GM21825 (cell line): ENCODE measurements around the gene CCL22.
"Not testable (repeated sequence)": the region's sequence is repeated elsewhere in the genome, so short reads cannot be mapped to it uniquely, and the experiment has no call there.

ENCODE experiments used
- ATAC-seq: cut with Tn5 transposase; IDR thresholded peaks from one replicate; pipeline ENCODE4 v1.9.1; 2021; ENCODE audit warnings: mild to moderate bottlenecking, moderate library complexity; ENCODE audit not compliant: unreplicated experiment

CCL22 gene

DNA sequence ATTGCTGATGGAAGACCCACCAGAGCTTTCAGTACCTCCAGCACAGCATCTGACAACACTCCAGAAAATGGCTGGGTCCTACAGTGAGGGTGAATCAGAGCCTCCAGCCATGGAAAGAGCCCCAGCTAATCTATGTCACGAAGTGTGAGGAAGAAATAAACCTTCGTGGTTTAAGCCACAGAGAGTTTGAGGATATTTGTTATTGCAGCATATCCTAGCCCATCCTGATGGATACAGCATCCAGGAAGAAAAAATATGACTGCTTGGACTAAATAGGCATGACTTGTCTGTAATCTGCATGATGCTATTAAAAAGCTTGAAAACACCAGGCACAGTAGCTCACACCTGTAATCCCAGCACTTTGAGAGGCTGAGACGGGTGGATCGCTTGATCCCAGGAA is 32.7 kb downstream of the CCL22 start:
- no peak for ATAC-seq

DNA sequence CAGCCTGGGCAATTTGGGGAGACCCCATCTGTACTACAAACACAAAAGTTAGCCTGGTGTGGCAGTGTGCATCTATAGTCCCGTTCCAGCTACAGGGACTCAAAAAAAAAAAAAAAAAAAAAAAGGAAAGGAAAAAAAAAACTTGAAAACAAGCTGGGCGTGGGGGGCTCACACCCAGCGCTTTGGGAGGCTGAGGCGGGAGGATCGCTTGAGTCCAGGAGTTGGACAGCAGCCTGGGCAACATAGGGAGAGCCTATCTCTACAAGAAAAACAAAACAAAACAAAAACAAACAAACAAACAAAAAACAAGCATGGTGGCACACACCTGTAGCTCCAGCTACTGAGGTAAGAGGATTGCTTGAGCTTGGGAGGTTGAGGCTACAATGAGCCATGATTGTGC is 33.1 kb downstream of the CCL22 start:
- no peak for ATAC-seq

GRCh38 chr16:57392694-57393093 is 34.1 kb downstream of the CCL22 start:
- ATAC-seq, result no peak

- no peak for ATAC-seq
Measured at GRCh38 chr16:57394444-57394843, 35.9 kb downstream of the CCL22 start.

DNA sequence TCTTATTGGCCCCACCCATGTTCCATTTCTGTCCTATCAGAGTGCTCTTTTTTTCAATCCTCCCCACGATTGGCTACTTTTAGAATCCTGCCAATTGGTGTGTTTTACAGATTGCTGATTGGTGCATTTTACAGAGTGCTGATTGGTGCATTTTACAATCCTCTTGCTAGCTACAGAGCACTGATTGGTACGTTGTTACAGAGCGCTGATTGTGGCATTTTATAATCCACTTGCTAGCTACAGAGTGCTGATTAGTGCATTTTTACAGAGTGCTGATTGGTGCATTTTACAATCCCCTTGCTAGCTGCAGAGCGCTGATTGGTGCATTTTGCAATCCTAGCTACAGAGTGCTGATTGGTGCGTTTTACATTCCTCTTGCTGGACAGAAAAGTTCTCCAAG is 36.4 kb downstream of the CCL22 start:
- ATAC-seq, result no peak

GRCh38 chr16:57396786-57397185 is 38.2 kb downstream of the CCL22 start:
- ATAC-seq, result no peak

- not testable (repeated sequence) for ATAC-seq
Measured at GRCh38 chr16:57397493-57397892, 38.9 kb downstream of the CCL22 start.

DNA sequence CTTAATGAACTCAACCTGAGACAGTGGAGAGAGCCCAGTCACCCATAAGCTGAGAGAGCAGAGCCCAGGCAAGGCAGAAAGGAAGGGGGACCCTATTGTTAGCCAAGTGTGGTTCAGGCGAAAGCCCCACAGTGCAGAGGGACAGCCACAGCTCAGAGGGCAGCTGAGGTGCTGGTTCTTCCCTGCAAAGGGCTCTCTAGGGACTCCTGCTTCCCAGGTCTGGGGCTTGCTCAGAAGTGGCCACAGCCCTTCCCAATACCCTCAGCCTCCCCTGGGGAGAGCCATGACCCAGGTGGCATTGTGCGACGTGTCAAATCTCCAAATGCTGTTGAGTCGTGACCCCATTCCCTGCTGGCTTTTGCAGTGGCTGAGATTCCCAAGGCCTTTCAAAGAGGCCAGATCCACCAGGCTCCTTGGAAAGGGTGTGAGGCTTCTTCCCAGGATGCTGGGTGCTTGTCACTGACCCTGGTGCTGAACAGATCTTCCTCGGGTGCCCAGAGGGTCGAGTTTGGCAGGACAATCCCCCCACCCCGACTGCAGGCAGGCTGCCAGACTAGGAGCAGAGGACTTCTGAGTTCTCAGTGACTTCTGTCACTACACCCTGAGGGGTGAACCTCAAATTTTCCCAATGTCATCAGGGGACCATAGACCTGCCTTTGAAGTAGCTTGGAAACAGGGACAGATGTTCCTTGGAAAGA is 43.5 kb downstream of the CCL22 start:
- ATAC-seq, result no peak

- ATAC-seq, result no peak
Measured at GRCh38 chr16:57403965-57404817, 45.6 kb downstream of the CCL22 start, which contains the start of gene CCL17. CCL17 (plus strand) TSS chr16:57404767; CDS start chr16:57413933, 9,166 bp downstream.

GRCh38 chr16:57405097-57405496 is 46.5 kb downstream of the CCL22 start:
- ATAC-seq, result no peak

DNA sequence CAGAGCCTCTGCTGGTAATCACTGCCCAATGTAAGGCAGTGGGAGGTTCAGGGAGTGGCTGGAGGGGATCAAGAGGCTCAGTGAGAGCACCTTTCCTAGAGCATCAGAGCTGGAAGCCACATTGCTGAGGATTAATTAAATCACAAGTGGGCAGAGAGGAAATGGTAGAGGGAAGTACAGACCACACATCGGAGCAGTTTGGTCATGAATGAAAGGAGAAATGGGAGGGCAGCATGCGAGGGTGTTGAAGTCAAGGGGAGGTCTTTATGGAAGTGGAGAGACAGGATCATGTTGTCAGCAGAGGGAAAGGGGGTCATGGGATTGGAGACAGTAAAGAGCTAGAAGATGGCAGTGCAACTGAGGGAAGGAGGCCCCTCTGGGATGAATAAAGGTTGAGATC is 48.3 kb downstream of the CCL22 start:
- no peak for ATAC-seq

DNA sequence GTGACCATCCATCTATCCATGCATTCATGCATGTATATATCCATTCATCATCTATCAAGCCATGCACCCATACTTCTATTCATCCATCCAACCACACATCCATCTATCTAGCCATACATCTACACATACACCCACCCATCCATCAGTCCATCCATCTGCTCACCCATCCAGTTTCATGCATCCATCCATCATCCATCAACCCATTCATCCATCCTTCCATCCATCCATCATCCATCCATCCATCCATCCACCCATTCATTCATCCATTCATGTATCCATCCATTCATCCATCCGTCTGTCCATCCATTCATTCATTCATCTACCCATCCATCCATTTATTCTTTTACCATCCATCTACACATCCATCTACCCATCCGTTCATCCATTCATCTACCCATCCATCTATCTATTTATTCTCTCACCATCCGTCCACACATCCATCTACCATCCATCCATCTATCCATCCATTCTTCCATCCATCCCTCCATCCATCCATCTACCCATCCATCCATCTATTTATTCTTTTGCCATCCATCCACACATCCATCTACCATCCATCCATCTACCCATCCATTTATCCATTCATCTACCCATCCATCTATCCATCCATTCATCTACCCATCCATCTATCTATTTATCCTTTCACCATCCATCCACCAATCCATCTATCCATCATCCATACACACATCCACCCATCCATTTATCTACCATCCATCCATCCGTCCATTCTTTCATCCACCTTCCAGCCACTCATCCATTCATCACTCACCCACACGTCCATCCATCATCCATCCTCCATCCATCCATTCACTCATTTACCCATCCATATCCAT is 49.2 kb downstream of the CCL22 start:
- no peak for ATAC-seq

DNA sequence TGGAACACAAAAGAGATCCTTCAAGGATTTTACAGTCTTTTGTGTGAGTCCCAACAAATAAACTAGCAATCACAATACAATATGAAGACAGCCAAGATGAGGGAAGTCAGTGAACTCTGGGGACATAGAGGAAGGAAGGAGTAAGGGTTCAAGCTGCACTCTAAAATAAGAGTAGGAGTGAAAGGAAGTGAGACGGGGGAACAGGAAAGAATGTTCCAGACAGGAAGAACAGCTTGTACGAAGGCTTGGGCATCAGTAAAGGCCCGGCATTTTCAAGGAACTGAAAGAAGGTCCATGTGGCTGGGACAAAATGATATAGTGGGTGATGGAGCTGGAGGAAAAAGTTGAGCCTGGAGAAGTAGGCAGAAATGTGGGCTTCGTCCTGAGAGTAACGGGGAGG is 50.5 kb downstream of the CCL22 start:
- no peak for ATAC-seq

DNA sequence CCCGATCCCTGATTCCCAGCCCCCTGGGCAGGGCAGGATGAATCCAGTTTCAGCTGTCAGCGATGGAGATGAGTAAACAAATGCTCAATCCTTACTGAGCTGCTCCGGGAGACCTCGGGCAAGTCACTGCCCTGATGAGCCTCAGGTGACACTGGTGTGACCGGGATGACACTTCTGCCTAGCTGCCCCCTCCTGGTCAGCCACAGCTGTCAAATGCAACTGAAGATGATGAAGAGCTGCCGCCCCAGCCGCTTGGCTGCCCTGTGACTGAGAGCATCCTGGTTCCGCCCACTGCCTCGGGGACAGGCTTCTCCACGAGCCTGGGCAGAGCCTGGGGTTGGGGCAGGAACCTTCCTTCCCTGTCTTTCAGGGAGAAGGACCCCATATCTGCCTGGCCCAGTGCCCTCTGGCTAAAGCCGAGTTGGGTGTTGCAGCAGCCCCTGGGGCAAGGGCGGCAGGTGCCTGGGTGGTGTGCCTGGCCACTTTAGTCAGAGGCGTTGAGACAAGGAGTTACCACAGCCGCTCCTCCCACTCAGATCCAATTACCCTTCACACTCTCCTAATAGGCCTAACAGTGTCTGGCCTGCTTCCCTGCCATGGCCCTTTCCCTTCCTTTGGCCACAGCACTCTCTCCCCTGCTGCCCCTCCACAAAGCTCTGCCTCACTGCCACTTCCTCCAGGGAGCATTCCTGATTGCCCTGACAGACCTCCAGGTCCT is 51.4 kb downstream of the CCL22 start:
- ATAC-seq, result no peak

- no peak for ATAC-seq
Measured at GRCh38 chr16:57411362-57411976, 52.9 kb downstream of the CCL22 start.

GRCh38 chr16:57412584-57412983 is 54.0 kb downstream of the CCL22 start:
- no peak for ATAC-seq

- peak; percentile 68 for ATAC-seq
Measured at GRCh38 chr16:57413301-57413730, 54.7 kb downstream of the CCL22 start.

DNA sequence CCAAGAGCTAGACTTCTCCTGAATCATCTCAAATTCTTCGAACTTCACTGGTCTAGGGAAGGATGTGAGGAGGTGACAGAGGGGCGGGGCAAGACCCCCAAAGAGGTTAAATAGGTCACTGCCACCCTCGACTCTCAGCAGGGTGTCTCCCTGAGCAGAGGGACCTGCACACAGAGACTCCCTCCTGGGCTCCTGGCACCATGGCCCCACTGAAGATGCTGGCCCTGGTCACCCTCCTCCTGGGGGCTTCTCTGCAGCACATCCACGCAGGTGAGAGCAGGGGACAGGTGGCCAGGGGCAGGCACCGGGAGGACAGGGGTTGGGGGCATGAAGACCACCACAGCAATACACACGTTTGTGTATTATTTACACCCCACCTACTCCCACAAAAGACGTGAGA is 55.1 kb downstream of the CCL22 start:
- peak; percentile 5 for ATAC-seq
